ENCODE results near the gene MMP14. TPM values are rescaled to one million over a fixed set of nuclear protein-coding genes. Genes with fewer than 3 reads are reported as not detected.
A peak's percentile ranks its signal among the peaks of the same experiment; 100 is the strongest.

MMP14 gene
- total and polyA plus RNA-seq, 2 of the 13 experiments (the other 11 are each of a cell fraction or from before 2014, with no cell fraction given) = 5.2 to 9.8 TPM

- TF ChIP-seq TSC22D2 (CRISPR knock-in tag; IDR thresholded peaks at IDR 0.05; ENCODE audit: borderline replicate concordance) (no peak), MATR3 (CRISPR knock-in tag; IDR thresholded peaks at IDR 0.05) (0 out of 2 replicates have a peak, but pooled peaks have one; percentile 30), ZNF224 (CRISPR knock-in tag; IDR thresholded peaks at IDR 0.05) (no peak), HNF4A (CRISPR knock-in tag; IDR thresholded peaks at IDR 0.05) (0 out of 2 replicates have a peak, but pooled peaks have one; percentile 11), ZNF687 (CRISPR knock-in tag; IDR thresholded peaks at IDR 0.05) (peak; percentile 19; the same call in 1 of the 2 replicates), CREM (IDR thresholded peaks at IDR 0.05) (no peak), CREM (CRISPR knock-in tag; IDR thresholded peaks at IDR 0.05) (0 out of 2 replicates have a peak, but pooled peaks have one; percentile 26), ZNF775 (CRISPR knock-in tag; IDR thresholded peaks at IDR 0.05; ENCODE audit: borderline replicate concordance) (0 out of 2 replicates have a peak, but pooled peaks have one; percentile 15), EED (CRISPR knock-in tag; IDR thresholded peaks at IDR 0.05) (0 out of 2 replicates have a peak, but pooled peaks have one; percentile 60), MAZ (IDR thresholded peaks at IDR 0.05; ENCODE audit: borderline replicate concordance, low read depth, low read length) (no peak), MAZ (CRISPR knock-in tag; IDR thresholded peaks at IDR 0.05; ENCODE audit: low read depth) (0 out of 2 replicates have a peak, but pooled peaks have one; percentile 41), MTA1 (CRISPR knock-in tag; IDR thresholded peaks at IDR 0.05; ENCODE audit: borderline replicate concordance) (0 out of 2 replicates have a peak, but pooled peaks have one; percentile 36)
These were observed 48.5 kb downstream of the MMP14 start (continued) for GRCh38 chr14:22884738-22885523.
